NOMO-1 treated with DMSO at 0.1 percent for 48 hours (cell line): ENCODE measurements around the gene SCFD2.

Experiments
- DNase-seq: peaks from one replicate; lab custom pipeline; 2025; ENCODE audit not compliant: unreplicated experiment; lab: John Stamatoyannopoulos, UW

SCFD2 gene

DNA sequence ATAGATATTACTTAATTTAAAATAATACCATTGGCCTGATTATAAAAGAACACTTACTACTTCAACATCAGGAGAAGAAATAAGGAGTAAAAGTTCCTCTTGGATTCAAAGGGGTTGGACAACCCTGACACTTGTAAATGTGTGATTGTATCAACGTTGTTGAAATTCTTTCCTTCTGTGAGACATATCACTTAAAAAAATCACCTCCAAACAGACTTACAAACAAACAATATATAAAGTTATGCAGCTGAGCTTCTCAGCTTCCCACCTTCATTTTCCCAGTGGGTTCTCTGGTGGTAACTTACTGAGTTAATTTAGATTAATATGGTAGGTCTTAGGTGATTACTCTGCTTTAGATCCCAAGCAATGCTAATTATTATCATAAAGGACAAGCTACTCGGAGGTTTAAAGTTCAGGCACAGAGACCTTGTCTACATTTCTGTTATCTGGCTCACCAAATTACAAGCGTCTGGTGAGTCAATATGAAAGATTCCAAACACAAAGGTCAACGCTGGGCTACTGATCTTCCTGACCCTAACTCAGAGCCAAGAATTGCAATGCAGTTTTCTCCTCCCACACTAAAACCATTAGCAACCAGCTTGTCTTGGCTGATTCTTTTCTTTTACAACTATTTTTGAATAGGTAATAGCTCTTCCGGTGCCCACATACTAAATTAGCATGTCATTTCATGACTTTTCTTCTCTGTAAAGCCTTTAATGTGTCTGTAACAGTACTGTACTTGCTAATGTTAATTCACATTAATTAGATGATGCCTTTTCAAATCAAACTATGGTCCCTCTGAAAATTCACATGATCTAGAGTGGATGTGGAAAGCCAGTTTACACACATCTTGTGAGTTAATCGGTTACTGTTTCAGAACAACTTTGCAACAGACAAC lies 346.1 kb downstream of the SCFD2 start:
- DNase-seq, result no peak

DNA sequence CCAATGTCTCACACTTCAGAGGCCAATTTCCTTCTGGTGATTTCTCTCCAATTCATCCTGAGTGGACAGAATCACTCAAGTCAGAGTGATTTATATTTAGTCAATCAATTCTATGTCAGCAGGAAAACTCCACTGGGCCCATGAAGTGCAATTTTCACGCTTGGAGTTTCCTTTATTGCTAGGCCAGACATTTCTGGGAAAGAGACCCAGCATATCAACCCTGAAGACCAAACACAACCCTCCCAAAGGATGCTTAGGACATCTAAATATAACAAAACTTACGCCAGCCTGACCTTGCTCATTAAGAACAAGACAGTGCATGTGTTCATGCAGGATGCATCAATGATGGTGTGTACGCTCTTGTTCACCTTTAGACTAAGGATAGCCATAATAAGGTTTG lies 347.4 kb downstream of the SCFD2 start:
- DNase-seq, result no peak

DNA sequence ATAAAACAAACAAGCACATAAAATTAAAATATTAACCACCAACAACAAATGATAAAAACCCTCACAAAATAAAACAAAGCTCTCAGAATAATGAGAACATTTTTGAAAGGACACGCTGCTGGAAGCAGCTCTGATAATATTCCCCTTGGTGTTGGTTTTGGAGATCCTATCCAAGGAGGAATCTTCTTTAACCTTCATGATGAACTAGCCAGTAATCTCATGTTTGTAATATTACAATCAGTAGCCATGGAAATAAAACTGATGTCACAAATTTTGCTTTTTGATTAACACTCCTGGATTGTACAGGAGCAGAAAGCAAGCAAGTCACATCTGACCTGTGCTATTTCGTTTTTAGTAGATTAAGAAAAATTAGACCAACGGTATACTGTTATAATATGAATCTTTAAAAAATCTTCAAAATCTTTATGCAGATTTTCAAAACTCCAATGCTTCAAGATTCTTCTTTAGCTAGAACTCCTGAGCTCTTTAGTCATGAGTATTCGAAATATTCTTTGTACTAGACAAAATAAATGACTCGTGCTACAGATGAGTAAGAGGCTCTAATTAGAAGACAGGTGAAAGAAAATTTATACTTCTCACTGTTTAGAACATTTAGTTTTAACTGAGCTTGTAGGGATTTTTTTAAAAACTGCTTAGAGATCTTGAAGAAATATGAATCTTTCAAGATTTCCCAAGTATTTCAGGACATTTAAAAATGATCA lies 349.6 kb downstream of the SCFD2 start:
- DNase-seq, result no peak

DNA sequence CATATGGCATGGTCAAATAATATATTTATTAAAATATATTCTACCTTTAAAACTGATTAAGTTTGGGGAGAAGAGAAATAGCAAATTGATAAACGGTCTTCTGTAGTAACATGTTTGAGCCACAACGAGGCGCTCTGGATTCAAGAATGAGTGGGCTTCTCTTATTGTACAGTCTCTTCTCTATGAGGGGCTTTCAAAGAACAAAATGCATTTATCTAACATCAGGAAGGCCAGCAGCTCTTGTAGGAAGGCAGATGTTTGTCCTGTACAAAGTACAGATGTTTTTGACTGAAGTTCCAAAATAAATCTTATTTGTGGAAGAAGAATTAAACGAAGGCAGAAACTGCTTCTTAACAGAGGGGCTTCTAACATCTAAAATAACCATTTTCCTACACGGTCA lies 350.2 kb downstream of the SCFD2 start:
- no peak for DNase-seq

DNA sequence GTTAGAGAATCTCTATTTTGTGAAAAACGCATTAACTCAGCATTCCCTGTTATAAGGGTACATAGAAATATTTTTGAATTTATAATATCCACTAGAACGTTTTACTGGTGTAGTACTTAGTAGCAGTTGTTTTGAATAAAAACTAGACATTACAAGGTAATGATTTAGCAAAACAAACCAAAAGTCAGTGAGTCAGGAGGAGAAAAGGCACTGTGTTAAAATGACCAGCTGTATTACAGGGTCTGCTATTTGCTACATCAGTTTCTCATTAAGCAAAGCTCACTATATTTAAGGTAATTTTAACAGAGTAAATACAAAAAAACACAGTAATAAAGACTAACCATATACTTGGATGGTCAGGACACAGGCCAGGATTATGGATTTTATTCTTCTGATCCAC lies 351.0 kb downstream of the SCFD2 start:
- no peak for DNase-seq

DNA sequence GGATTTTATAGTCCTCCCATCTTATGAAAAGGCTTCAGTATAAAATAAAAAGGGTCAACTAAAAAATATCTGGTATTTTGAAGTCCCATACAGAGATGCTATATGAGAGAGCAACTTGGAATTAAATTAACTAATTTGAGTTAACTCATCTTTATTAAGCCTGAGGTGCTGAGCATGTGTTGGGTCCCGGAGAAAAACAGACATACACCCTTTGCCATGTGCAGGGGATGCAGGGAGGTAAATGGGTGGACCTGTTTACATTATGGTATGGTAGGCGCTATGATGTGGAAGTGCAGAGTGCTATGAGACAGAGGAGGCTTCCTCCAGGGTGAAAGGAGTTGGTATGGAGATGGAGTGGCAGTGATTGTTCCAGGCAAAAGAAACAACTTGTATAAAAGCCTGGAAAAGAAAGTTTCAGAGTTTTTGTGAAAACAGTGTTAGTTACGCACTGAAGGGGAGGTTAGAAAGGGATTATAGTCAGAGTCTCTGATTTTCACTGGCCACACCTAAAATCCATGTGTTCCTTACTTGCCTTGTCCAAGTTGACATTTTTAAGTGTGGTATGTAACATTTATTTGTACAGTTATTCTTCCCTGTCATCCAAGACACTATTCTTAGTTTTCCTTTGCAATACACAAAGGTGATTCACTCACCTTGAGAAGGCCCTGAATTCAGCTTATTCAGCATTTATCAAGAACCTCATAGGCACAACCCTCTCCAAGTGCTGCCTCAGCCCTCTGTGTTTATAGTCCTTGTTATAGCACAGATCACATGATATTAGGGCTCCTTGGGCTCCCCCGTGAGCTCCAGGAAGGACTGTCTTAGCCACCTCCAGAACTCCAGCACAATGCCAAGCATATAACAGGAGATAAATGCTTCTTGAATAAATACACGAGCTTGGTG lies 351.7 kb downstream of the SCFD2 start:
- no peak for DNase-seq

DNA sequence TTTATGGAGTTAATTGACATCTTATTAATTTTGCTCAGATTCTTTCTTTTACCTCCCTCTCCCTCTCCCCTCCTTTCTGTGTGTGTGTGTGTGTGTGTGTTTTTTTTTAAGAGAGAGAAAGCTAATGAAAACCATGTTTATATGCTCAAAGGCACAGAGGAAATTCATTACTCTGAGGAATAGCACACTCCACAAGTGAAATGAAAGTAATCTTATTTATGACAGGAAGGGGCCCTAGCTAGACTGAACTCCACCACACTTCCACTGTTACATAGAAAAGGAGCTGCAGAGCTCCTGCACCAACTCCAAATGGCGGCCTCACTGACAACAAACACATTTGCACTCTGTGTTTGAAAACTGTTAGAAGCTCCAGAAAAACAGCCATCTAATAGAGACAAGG lies 353.1 kb downstream of the SCFD2 start:
- DNase-seq, result peak; percentile 74

DNA sequence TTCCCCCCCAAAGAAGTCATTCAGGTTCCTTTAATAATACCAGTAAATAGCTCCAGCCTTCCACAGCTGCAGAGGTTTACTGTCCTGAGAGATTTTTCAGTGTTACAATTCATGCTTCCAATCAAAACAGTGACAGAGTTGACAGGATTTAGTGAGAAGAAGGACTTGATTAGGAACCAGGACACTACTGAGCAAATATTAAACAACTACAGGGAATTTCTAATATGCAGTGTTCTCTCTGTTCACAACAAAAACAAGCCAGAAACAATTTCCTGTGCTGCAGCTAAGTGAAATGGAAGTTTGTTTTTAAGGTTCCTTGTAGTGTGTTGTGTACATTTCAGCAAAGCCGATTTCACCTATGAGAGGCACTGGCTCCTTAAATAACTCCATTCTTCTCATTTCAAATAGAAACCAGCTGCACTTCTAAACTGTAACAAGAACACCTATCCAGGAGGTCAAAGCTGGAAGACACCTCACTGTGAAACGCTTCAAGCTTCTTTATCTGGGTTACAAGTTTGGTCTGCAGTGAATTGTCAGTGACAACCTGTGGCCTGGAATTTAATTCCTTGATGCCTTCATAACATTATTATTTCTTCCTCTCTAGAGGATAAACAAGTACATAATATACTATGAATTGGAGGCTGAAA lies 354.5 kb downstream of the SCFD2 start:
- DNase-seq, result no peak

DNA sequence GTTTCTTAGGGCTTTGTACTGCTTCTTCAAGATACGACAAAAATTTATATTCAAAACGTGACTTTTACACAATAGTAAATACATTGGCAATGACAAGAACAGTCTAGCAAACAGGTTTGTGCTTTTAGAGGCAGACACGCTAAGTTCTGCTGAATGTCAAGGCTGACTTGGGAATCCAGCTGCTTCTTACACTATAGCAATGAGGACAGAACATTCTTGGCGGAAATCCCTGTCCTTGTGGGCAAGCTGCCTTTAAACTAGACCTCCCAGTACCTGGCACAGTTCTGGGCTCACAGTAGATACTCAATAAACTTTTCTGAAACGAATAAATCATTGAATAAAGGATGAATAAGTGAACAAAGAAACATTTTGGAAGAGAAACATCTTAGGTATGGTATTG lies 355.5 kb downstream of the SCFD2 start:
- DNase-seq, result no peak

DNA sequence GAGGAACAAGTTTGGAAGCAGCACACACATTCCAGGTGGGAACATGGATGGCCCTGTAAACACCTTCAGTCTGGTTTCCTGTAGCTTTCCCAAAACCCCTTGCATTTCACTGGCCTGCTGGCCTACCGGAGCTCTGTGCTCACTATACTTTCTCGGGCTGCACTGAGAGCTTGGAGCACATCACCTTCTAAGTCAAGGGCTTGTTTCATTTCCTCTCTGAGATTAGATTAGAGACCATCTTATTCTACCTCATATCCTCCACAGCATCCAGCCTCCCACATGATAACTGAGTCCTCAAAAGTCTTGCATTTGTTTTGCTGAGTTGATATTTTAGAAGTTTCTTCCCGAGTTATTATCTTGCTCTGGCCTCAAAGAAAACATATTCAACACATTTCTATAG lies 356.0 kb downstream of the SCFD2 start:
- peak; percentile 12 for DNase-seq

DNA sequence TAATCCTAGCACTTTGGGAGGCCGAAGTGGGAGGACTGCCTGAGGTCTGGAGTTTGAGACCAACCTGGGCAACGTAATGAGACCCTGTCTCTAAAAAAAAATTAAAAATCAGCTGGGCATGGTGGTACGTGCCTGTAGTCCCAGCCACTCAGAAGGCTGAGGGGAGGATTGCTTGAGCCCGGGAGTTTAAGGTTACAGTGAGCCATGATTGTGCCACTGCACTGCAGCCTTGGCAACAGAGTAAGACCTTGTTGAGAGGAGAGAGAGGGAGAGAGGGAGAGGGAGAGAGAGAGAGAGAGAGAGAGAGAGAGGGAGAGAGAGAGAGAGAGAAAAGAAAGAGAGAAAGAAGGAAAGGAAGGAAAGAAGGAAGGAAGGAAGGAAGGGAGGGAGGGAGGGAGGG lies 358.8 kb downstream of the SCFD2 start:
- DNase-seq, result no peak

DNA sequence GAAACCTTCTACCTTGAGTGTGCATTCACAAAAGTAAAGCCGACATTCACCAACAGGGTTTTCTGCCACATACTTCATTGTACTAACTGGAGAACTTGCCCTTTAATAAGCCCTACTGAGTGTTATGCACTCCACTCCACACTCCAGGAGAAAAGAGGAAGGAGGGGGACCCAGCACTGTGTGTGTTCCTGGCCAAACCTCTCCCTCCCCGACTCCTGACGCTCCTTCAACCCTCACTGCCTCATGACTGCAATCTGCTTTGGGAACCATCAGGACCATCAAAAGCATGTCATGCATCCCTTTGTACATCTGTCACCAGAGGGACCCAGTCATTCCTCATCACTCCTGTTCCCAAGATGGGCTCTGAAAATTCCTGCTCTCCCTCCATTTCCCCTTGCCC lies 360.1 kb downstream of the SCFD2 start:
- DNase-seq, result no peak

DNA sequence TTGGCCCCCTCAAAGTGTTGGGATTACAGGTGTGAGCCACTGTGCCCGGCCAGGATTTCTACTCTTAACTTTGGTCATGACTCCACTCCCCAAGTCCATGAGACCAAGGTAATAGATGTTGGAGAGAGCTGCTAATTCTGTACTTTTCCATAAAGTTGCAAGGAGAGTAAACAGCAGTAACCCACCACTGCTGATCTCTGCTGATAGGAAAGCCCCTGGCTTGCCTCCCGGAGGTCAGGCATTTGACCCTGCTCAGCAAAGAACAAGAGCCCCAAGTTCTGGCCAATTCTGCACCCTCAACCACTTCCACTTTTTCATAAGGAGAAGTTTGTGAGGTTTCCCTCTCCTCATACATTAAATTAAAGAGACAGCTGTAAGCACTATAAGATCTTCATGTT lies 360.7 kb downstream of the SCFD2 start:
- DNase-seq, result peak; percentile 36

DNA sequence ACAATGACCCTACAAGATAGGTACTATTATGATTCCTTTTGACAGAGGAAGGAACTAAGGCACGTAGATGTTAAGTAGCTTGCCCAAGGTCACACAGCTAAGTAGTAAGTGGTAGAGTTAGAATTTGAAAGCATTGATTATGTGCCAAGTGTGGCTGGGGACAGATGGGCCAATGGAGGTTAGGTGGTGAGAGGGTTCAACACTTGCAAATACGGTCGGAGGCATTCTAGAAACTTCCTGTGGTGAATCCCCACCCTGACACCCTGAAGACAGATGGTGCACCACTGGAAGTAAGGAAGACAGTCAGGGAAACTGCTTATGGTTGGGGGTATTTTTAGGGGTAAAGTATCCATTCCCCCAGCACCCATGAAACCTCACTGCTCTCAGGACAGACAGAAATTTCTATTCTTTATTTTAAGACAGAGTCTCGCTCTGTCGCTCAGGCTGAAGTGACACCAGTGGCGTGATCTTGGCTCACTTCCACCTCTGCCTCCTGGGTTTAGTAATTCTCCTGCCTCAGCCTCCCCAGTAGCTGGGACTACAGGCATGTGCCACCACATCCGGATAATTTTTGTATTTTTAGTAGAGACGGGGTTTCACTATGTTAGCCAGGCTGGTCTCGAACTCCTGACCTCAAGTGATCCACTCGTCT lies 361.2 kb downstream of the SCFD2 start:
- no peak for DNase-seq

DNA sequence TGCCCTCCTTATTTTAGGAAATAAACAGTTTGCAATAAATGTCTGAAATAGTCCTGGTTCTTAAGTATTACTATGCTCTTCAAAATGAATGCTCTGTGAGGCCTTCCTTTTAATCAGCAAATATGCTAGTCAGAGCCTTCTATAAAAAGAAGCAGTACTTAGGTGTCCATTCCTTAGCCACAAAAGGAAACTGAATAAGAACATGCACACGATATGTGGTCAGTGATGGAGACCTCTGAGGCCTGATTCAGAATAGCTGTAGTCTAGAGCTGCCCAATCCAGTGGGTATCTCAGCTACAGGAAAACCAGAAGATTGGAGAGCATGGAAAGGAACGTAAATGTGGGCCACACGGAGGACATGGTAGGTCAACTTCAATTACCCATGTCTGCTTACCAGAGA lies 361.9 kb downstream of the SCFD2 start:
- no peak for DNase-seq

DNA sequence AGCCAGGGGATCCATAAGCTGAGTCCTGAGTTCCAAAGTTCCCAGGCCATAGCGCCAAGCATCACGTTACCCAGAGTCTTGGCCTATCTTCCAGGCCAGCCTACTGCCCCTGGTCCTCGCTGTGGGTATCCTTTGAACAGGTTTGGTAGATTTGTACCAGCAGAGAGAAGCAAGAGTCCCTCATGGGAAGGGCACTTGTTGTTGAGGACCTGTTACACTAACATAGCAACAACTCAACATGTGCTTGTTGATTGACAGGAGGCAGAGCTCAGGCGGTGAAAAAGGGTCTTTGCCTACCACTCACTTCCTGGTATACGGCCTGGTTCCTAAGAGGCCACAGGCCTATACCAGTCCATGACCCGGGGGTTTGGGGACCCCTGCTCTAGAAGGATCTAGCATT lies 365.3 kb downstream of the SCFD2 start:
- no peak for DNase-seq

DNA sequence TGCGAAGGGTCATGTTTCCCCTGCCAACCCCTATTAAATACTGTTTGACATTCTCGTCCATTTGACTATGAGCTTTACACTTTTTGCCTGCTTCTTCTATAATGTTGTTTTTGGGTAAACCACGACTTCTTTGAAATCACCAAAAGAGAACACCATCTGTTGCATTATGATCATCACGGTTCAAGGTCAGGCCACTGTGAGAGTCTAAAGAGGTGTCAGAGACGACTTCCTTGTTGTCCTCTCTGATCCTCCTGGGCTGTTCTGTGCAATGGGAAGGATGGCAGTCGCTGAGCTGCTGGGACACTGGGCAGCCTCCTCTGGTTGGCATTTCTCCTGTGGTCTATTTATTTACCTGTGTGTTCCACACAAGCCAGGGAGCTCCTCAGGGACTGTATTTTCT lies 366.2 kb downstream of the SCFD2 start:
- no peak for DNase-seq

DNA sequence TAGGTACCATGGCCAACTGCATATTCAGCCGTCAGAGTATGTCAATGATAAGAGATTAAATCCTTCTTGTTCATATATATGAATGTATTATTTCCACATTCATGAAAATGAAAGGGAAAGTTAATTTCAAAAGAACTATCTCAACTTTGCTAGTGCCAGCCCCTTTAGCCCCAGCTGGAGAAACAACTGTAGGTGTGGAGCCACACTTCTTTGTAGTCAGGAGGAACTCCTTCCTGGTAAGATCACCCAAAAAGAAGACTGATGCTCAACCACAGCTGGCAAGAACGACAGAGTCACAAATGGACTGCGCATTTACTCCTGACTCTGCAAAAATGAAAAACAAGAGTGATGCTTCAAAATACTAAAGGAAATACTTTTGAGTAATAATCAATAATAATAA lies 367.4 kb downstream of the SCFD2 start:
- DNase-seq, result no peak

DNA sequence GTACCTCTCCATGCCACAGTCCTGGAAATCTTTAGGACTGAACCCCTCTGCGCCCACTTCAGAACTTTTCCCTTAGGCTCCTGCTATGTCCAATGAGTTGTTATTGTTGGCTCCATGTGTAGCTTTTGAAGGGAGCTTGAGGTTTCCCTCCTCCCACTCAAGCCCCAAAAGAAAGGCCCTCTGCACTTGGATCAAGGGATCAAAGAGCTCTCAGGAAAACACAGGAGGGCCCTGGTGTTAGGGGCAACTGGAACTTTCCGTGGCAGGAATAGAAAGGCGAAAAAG lies 368.8 kb downstream of the SCFD2 start:
- no peak for DNase-seq

DNA sequence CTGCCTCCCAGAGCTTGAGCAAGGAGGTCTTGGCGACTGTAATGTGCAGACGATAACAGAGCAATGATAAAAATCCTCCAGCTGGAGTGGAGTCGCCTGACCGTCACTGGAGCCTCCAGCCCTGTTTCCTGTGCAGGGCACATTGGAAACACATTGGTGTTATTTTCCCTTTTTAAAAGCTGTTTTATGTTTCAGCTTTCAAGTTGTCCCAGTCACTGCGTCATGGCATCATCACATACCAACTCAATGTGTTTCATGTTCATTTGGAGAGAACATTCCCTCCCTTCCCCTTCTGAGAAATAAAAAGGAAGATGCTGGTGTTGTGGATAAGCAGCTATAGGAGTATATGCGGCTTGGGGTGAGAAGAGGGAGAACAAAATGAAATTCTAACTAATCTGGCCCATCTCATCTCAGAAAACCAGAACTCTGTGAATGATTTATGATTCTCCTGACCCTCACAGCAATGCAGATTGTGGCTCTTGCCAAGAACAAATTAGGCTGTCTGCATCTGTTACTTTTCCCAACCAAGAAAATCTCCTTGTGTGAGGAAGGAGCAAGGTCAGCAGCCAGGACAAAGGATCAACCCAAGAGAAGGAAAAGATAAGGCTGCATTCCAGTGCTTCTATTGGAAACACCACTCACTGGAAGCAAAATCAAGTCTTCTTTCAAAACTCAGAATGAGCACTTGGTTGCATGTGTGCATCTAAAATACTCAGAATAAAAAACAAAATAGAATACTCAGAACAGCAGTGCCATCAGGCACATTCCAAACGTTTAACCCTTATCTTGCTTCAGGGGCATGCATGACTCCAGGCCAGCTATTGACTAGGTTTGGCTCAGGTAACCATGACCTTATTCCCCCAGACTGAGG lies 369.4 kb downstream of the SCFD2 start:
- DNase-seq, result no peak
